OCI-LY1 (cell line): ENCODE data around the gene NIM1K.
"Not testable (repeated sequence)": the region's sequence is repeated elsewhere in the genome, so short reads cannot be mapped to it uniquely, and the experiment has no call there.

ENCODE experiments used
- EZH2 ChIP-seq: fragments of 200-600 bp; sonication (generic), shearing (Covaris generic); IDR thresholded peaks from 2 replicates; pipeline ENCODE4 v1.8.0; 2017; ENCODE audit warnings: borderline replicate concordance, mixed run types, mild to moderate bottlenecking, antibody characterized with exemption, low read length, moderate library complexity, mixed read lengths
- TF ChIP-seq, protein P1 (sequence below): fragments of 200-600 bp; sonication (generic), shearing (Covaris generic); IDR thresholded peaks from 2 replicates; pipeline ENCODE4 v1.5.1; 2017; ENCODE audit warnings: mild to moderate bottlenecking, antibody characterized with exemption, low read length, moderate library complexity, mixed read lengths

DNA sequence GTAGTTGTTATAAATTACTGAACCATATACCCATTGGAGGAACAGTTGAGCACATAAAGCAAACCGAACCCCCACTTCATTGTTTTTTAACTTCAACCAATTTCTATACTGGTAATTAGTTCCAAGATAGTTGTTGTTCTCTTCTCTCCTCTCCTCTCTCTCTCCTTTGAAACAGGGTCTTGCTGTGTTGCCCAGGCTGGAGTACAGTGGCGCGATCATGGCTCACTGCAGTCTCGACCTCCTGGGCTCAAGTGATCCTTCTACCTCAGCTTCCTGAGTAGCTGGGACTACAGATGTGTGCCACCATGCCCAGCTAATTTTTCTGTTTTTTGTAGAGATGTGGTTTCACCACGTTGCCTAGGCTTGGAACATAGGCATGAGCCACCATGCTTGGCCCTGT lies 27.2 kb upstream of the NIM1K start:
- TF ChIP-seq, protein P1, sequence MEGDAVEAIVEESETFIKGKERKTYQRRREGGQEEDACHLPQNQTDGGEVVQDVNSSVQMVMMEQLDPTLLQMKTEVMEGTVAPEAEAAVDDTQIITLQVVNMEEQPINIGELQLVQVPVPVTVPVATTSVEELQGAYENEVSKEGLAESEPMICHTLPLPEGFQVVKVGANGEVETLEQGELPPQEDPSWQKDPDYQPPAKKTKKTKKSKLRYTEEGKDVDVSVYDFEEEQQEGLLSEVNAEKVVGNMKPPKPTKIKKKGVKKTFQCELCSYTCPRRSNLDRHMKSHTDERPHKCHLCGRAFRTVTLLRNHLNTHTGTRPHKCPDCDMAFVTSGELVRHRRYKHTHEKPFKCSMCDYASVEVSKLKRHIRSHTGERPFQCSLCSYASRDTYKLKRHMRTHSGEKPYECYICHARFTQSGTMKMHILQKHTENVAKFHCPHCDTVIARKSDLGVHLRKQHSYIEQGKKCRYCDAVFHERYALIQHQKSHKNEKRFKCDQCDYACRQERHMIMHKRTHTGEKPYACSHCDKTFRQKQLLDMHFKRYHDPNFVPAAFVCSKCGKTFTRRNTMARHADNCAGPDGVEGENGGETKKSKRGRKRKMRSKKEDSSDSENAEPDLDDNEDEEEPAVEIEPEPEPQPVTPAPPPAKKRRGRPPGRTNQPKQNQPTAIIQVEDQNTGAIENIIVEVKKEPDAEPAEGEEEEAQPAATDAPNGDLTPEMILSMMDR: not testable (repeated sequence)
- TF ChIP-seq EZH2: not testable (repeated sequence)
